OCI-LY1 (cell line): ENCODE results near the gene C9orf50.

Experiments
- EZH2 ChIP-seq: fragments of 200-600 bp; sonication (generic), shearing (Covaris generic); IDR thresholded peaks from 2 replicates; pipeline ENCODE4 v1.8.0; 2017; ENCODE audit warnings: borderline replicate concordance, mixed run types, mild to moderate bottlenecking, antibody characterized with exemption, low read length, moderate library complexity, mixed read lengths
- TF ChIP-seq, protein P1 (sequence below): fragments of 200-600 bp; sonication (generic), shearing (Covaris generic); IDR thresholded peaks from 2 replicates; pipeline ENCODE4 v1.5.1; 2017; ENCODE audit warnings: mild to moderate bottlenecking, antibody characterized with exemption, low read length, moderate library complexity, mixed read lengths

DNA sequence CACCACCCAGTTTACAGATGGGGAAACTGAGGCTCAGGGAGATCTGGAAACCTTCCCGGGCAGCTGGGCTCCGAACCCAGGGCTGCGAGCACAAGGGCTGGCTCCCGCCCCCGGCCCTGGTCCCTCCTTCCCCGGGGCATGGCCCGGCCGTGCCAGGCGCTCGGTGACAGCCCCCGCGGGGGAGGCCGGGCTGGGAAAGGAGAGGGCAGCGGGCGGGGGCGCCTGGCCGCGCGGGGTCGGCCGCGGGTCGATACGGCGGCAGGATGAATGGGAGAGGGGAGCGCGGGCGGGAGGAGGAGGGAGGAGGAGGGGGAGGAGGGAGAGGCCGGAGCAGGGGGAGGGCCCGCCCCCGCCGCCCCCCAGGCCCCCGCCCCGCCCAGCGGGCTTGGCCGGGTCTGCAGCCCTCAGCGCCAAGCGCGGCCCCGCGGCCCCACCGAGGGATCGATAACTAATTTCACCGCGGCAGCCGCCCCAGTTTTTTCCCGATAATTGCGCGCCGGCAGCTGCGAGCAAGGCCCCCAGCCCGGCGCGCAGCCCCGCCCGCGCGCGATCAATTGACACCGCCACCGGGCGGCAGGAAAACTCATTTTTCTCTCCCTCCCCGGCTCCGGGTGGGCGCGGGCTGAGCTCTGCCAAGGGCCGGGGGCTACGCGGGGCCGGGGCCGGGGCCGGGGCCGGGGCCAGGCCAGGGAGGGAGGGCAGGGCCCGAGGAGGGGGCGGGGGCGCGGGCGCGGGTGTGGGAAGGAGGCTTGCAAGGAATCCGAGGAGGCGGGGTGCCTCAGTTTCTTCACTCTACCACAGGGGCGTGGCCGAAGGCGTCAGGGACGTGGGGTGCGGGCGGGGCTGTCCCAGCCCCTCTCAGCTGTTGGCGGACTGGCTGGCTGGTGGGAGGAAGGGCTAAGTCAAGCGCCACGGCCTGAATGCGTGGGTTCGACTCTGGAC, 52.1 kb downstream of the C9orf50 start:
- TF ChIP-seq, protein P1, sequence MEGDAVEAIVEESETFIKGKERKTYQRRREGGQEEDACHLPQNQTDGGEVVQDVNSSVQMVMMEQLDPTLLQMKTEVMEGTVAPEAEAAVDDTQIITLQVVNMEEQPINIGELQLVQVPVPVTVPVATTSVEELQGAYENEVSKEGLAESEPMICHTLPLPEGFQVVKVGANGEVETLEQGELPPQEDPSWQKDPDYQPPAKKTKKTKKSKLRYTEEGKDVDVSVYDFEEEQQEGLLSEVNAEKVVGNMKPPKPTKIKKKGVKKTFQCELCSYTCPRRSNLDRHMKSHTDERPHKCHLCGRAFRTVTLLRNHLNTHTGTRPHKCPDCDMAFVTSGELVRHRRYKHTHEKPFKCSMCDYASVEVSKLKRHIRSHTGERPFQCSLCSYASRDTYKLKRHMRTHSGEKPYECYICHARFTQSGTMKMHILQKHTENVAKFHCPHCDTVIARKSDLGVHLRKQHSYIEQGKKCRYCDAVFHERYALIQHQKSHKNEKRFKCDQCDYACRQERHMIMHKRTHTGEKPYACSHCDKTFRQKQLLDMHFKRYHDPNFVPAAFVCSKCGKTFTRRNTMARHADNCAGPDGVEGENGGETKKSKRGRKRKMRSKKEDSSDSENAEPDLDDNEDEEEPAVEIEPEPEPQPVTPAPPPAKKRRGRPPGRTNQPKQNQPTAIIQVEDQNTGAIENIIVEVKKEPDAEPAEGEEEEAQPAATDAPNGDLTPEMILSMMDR: no peak
- TF ChIP-seq EZH2: no peak
